Measurements from ENCODE around the gene DNASE2. TPM values are rescaled to one million over a fixed set of nuclear protein-coding genes. Genes with fewer than 3 reads are reported as not detected.

Gene DNASE2
- total RNA-seq, 4 donors from 2014 or later, result 20.6 to 38.3 (median 31.1) TPM

DNA sequence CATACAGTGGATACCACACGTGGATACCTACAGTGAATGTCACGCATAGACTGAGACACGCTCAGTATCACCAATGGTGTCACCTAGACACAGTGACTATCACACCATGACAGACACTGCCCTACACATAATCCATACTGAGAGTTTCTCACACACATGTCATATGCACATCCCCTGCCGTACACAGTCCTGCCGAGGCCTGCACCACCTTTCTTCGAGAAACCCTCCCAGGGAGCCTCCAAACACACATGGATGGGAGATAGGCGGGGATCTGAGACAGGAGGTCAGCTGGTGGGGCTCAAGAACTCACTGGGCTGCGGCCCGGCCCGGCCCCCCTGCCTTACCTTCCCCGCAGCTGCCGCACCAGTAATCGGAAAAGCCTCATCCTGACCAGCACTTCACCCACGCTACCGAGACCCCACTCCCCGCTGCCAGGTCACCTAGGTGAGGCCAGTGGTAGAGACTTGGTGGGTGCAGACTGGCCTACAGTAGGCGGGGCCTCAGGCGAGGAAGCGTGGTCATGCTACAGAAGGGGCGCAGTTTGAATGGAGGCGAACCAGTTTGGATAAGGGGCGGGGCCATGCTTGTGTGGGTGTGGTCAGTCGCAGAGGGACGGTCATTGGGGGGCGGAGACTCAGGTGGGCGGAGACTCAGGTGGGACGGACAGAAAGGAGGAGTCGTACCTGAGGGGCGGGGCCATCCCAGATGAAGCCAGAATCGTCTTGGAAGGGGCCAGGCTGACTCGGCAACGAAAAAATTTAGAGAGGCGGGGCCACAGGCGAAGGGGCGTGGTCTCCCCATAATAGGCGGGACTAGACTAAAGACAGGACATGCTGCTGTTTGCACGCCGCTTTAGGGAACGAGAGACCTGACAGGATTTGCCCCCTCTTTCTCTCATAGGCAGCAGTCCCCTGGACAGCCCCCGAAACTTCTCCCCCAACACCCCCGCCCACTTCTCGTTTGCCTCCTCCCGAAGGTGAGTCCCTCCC, 40.9 kb downstream of the DNASE2 start:
- peak in 1 of 2 donors; percentile 68 for DNase-seq (ENCODE audit: low spot score in 2 of 2)
- TF ChIP-seq EP300 (IDR thresholded peaks at IDR 0.05) (no peak), POLR2A (IDR thresholded peaks at IDR 0.05) (no peak), POLR2AphosphoS5 (IDR thresholded peaks at IDR 0.05) (no peak)
- TF ChIP-seq, protein P1, sequence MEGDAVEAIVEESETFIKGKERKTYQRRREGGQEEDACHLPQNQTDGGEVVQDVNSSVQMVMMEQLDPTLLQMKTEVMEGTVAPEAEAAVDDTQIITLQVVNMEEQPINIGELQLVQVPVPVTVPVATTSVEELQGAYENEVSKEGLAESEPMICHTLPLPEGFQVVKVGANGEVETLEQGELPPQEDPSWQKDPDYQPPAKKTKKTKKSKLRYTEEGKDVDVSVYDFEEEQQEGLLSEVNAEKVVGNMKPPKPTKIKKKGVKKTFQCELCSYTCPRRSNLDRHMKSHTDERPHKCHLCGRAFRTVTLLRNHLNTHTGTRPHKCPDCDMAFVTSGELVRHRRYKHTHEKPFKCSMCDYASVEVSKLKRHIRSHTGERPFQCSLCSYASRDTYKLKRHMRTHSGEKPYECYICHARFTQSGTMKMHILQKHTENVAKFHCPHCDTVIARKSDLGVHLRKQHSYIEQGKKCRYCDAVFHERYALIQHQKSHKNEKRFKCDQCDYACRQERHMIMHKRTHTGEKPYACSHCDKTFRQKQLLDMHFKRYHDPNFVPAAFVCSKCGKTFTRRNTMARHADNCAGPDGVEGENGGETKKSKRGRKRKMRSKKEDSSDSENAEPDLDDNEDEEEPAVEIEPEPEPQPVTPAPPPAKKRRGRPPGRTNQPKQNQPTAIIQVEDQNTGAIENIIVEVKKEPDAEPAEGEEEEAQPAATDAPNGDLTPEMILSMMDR (IDR thresholded peaks at IDR 0.05), result no peak
- WGBS, result 16% methylated on average over 35 of the region's 43 CpGs
- Histone ChIP-seq H3K4me1 (peaks cover 19% of the 10 kb centered on the region), H3K27me3 (peaks cover 91% of the 10 kb centered on the region), H3K27ac (no peak overlapping the region), H3K9me3 (no peaks in the 10 kb centered on the region), H3K4me3 (peak overlapping the region; percentile 24), H3K36me3 (no peaks in the 10 kb centered on the region)

- Histone ChIP-seq H3K4me1 (peaks cover 21% of the 10 kb centered on the region), H3K27ac (no peak overlapping the region), H3K4me3 (peak overlapping the region; percentile 42), H3K9me3 (no peaks in the 10 kb centered on the region), H3K36me3 (no peaks in the 10 kb centered on the region), H3K27me3 (peaks cover 99% of the 10 kb centered on the region)
- no peak for TF ChIP-seq EP300 (IDR thresholded peaks at IDR 0.05)
- TF ChIP-seq POLR2AphosphoS5 (IDR thresholded peaks at IDR 0.05), result no peak
- TF ChIP-seq, protein P1 (IDR thresholded peaks at IDR 0.05), result no peak
- no peak for TF ChIP-seq POLR2A (IDR thresholded peaks at IDR 0.05)
- 28% methylated on average over 15 of the region's 21 CpGs for WGBS
- DNase-seq (ENCODE audit: low spot score in 2 of 2), result no peak
Measured at GRCh38 chr19:12838886-12839756, 42.1 kb downstream of the DNASE2 start.

- Histone ChIP-seq H3K36me3 (no peaks in the 10 kb centered on the region), H3K27ac (no peak within 1 kb of the TSS), H3K4me1 (peaks cover 29% of the 10 kb centered on the region), H3K4me3 (peak within 1 kb of the TSS; percentile 42), H3K9me3 (no peaks in the 10 kb centered on the region), H3K27me3 (peaks cover 99% of the 10 kb centered on the region)
- under 1% methylated on average over 34 of the region's 69 CpGs for WGBS
- no peak for TF ChIP-seq EP300 (IDR thresholded peaks at IDR 0.05)
- TF ChIP-seq, protein P1 (IDR thresholded peaks at IDR 0.05), result peak; percentile 10 to 73
- no peak for DNase-seq (ENCODE audit: low spot score in 2 of 2)
Measured at GRCh38 chr19:12838182-12838885, 42.9 kb downstream of the DNASE2 start, which contains the start of gene MAST1. MAST1 (plus strand) TSS chr19:12838515; CDS start chr19:12838573, 58 bp downstream.

DNA sequence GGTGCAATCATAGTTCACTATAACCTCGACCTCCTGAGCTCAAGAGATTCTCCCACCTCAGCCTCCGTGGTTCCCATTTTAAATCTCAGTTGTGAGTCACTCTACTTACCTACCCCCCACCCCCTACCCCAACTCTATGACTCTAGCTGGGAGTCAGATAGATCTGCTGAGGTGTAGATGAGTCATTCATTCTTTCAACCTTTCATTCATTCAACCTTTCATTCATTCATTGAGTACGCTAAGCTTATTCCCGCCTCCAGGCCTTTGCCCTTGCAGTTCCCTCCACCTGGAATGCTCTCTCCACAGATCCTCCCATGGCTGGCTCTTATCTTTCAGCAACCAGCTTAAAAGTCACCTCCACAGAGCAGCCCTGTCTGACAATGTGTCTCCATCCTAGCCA, 44.0 kb downstream of the DNASE2 start:
- Histone ChIP-seq H3K4me1 (peaks cover 39% of the 10 kb centered on the region), H3K4me3 (no peak overlapping the region), H3K9me3 (no peaks in the 10 kb centered on the region), H3K36me3 (no peaks in the 10 kb centered on the region), H3K27me3 (peaks cover 99% of the 10 kb centered on the region), H3K27ac (no peak overlapping the region)
- DNase-seq (ENCODE audit: low spot score in 2 of 2), result no peak
- TF ChIP-seq, protein P1 (IDR thresholded peaks at IDR 0.05), result no peak
- no peak for TF ChIP-seq POLR2AphosphoS5 (IDR thresholded peaks at IDR 0.05)
- no peak for TF ChIP-seq POLR2A (IDR thresholded peaks at IDR 0.05)
- TF ChIP-seq EP300 (IDR thresholded peaks at IDR 0.05), result no peak
- 78% methylated on average over 4 of the region's 4 CpGs for WGBS
